Measurements from ENCODE around the gene PLLP.
"Not testable (repeated sequence)": the region's sequence is repeated elsewhere in the genome, so short reads cannot be mapped to it uniquely, and the experiment has no call there.

PLLP gene

GRCh38 chr16:57303021-57303909 lies 18.8 kb upstream of the PLLP start:
- no peak for DNase-seq (ENCODE audit: low read depth)

GRCh38 chr16:57301126-57301817 lies 16.8 kb upstream of the PLLP start:
- no peak for DNase-seq (ENCODE audit: low read depth)

GRCh38 chr16:57300387-57301125 lies 16.1 kb upstream of the PLLP start:
- peak; percentile 99 for DNase-seq (ENCODE audit: low read depth)

- peak; percentile 96 for DNase-seq (ENCODE audit: low read depth)
Observed at GRCh38 chr16:57299719-57300386, 15.4 kb upstream of the PLLP start.

GRCh38 chr16:57299009-57299718 lies 14.7 kb upstream of the PLLP start:
- no peak for DNase-seq (ENCODE audit: low read depth)

GRCh38 chr16:57297856-57298255 lies 13.4 kb upstream of the PLLP start:
- no peak for DNase-seq (ENCODE audit: low read depth)

GRCh38 chr16:57289391-57290257 lies 5.2 kb upstream of the PLLP start:
- no peak for DNase-seq (ENCODE audit: low read depth)

GRCh38 chr16:57285379-57285778 lies 907 bp upstream of the PLLP start:
- DNase-seq (ENCODE audit: low read depth): no peak

GRCh38 chr16:57284952-57285363 lies 486 bp upstream of the PLLP start:
- no peak for DNase-seq (ENCODE audit: low read depth)

GRCh38 chr16:57283959-57284208 lies 588 bp downstream of the PLLP start:
- DNase-seq (ENCODE audit: low read depth): no peak

- no peak for DNase-seq (ENCODE audit: low read depth)
Observed at GRCh38 chr16:57283214-57283958, 1.1 kb downstream of the PLLP start.

- no peak for DNase-seq (ENCODE audit: low read depth)
Observed at GRCh38 chr16:57282510-57283213, 1.8 kb downstream of the PLLP start.

GRCh38 chr16:57281791-57282190 lies 2.7 kb downstream of the PLLP start:
- DNase-seq (ENCODE audit: low read depth): no peak

GRCh38 chr16:57279780-57280638 lies 4.5 kb downstream of the PLLP start:
- no peak for DNase-seq (ENCODE audit: low read depth)

GRCh38 chr16:57278494-57278893 lies 6.0 kb downstream of the PLLP start:
- no peak for DNase-seq (ENCODE audit: low read depth)

- DNase-seq (ENCODE audit: low read depth): no peak
Observed at GRCh38 chr16:57277586-57277985, 6.9 kb downstream of the PLLP start.

- DNase-seq (ENCODE audit: low read depth): no peak
Observed at GRCh38 chr16:57276596-57276995, 7.9 kb downstream of the PLLP start.

- DNase-seq (ENCODE audit: low read depth): not testable (repeated sequence)
Observed at GRCh38 chr16:57275946-57276345, 8.5 kb downstream of the PLLP start.

Measured in fibroblast of the conjunctiva (primary cell).